Measurements from ENCODE around the gene TCF4.

Gene TCF4

DNA sequence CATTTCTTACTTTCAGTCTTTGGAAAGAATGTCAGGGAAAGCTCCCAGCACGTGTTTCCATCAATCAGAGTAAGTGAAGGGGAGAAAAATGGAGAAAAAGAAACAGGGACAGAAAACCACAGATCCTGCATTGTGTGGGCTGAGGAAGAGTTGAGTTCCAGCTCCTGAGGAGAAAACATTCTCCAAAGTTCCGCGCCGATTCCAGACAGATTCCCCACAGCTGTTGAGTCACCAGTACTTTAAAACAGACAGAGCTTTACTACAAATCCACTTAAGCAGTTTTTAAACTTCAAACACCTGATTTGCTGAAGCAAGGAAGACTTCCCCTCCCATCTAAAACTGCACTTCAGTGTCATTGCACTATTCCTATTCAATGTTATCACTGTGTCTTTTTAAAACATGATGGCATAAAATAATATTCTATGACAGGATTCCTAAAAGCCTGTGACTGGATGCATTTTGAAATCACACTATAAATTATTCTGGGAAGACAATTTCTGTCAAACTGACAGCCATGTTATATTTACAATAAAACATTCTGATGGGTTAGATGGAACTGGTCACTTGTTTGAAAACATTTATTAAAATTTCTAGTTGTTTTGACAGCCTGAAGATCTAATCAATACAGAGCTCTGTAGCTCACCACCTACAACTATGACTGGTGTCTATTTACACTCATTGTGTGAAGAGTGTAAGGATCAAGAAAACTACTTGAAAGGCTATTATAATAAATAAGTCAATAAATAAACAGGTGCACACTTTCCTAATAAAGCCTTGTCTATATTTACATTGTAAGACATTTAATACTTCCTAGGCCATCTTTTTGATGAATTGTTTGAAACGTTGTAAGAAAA is 40.9 kb downstream of the TCF4 start:
- no peak for DNase-seq (ENCODE audit: low spot score)

DNA sequence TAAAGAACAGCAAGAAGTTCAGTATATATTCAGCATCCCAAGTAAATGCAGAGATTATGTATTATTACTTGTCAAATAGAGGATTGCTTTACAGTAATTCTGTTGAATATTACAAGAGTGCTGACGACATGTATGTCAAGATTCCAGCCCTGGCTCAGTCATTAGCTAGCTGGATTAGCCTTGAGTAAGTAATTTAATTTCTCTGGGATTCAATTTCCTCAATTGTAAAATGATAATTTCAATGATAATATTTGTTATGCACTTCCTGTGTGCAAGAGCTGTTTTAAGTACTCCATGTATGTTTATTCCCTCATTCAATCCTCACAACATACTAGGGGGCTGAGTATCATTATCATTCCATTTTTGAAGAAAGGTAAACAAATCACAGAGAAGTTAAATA is 44.0 kb downstream of the TCF4 start:
- DNase-seq (ENCODE audit: low spot score) = no peak

DNA sequence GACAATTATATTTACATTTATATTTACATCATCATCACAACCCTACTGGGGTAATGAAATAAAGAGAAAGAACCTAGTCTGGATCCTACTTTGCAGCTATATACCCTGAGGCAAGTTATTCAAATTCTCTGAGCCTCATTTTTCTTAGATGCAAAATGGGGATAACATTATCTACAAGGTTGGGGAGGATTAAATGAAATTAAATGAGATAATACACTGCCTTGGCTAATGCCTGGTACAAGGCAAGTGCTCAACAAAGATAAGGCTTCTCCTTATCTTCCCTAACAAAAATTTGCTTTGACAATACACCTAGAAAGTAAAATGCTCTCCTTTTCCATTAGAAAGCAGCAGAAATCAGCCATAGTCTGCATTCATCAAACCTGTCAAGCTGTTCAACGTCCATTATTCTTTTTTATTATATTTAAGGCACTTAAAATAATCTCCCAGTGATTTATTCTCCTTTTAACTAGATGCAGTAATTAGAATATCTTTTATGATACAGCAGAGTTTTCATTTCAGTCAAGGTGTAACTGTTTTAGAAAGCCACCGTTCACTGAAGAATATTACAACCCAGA is 44.8 kb downstream of the TCF4 start:
- DNase-seq (ENCODE audit: low spot score) = no peak

DNA sequence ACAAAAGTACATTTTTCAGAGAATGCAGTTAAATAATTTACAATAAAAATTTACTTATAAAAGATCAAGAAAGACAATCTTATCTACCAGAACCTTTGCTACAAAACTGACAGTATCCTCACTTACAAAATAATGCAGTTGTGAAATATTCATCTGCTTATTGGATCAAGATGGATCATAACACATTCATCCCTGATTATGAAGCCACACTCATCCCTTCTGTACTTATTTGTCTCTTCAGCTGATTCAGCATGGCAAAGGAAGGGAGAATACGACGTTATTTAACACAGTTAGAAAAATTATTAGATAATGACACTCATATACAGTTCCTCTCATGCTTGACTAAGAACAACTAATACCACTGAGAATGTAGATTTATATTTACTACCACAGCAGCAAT is 46.4 kb downstream of the TCF4 start:
- DNase-seq (ENCODE audit: low spot score) = no peak

DNA sequence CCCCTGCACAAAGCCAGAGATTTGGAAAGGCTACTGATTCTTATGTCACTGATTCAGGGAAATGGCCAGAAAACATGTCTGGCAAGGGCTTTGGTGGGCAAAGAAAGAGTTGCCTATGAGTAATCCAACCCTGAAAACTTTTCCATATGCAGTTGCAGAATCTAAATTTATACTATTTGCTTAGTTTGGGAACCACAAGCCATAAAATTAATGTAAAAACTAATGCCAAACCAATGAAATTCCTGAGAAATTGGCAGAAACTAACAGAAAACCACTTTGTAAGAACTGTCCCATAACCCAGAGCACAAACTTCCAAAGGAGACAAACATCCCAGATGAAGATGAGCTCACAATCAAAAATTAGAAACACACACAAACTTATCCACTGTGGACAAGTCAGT is 48.8 kb downstream of the TCF4 start:
- DNase-seq (ENCODE audit: low spot score) = no peak

DNA sequence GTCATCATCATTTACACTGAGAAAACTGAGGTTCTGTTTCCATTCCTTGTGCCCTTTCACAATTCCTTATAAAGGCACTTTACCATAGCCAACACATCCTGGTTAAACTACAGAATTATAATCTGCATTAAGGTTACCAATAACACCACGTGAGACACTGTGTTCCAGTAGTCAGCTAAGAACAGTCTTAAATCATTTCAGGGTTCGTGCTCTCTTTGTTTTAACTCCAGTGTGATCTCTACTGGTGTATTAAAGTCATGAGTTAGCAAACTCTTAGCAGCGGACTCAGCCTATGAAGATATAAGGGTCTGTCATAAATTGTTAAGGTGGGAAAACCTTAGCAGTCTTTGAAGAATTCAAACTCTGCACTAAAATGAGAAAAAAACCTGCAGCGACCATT is 53.0 kb downstream of the TCF4 start:
- DNase-seq (ENCODE audit: low spot score) = no peak

DNA sequence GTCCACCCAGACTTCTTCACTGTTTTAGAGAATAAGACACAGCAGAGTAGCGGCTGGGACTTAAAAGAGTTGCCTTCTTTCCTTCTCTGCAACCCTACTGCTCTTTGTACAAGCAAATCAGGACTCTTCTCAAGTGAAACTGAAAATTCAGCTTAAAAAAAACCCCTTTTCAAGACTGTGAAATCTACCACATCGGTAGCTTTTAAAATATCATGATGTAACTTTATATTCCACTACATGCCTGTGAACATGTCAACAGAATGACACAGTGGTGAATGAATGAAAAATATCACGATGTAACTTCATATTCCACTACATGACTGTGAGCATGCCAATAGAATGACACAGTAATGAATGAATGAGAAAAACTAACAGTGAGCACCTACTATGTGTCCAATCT is 53.4 kb downstream of the TCF4 start:
- DNase-seq (ENCODE audit: low spot score) = no peak

DNA sequence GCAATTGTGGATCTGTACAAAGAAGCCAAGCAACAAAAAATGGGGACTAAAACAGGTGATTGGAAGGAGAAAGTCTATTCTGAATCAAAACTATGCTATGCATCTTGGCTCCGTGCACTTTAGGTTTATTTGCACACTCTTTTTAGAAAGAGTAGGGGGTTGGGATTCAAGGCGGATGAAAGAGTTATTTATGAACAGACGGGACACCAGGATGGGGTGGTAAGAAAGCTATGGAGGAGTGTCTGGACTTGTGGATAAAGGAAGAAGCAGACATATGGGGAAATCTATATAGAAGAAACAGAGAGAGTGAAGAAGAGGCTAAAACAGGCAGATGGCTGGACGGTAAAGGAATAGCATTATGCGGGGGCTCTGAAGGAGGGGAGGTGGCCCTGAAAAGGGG is 57.8 kb downstream of the TCF4 start:
- DNase-seq (ENCODE audit: low spot score) = no peak

DNA sequence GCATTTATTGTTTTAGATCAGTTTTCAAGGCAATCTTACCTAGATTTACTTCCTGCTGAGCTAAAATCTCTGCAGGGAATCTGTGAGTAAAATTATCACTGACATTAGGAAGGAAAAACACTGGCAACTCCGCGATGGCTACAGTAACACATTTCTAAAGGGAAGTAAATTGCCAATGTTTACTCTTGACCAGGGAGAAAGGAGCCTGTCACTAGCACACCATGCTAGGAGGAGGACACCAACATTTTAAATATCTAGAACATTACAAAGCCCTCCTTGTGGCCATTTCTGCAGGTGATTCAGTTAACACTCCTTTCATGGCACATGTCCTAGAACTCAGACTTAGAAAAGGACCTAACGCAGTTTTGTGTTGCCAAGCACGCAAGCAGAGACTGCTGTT is 58.4 kb downstream of the TCF4 start:
- DNase-seq (ENCODE audit: low spot score) = no peak

DNA sequence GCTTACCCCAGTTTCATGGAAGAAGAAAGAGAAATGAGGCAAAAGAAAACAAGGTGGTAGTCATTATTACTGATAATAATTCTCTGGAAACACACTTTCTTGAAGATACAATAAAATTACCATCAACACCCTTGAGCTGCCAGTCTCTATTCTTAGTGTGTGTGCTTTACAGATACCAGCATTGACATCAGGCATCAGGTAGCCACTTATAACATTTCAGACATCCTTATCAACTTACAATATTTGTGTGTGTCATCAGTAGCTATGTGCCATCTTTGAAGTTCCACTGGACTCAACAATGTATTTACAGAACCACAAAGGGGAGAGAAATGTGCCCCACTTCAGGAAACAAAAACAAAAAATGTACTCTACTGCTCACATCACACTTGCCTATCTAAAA is 62.1 kb downstream of the TCF4 start:
- no peak for DNase-seq (ENCODE audit: low spot score)

DNA sequence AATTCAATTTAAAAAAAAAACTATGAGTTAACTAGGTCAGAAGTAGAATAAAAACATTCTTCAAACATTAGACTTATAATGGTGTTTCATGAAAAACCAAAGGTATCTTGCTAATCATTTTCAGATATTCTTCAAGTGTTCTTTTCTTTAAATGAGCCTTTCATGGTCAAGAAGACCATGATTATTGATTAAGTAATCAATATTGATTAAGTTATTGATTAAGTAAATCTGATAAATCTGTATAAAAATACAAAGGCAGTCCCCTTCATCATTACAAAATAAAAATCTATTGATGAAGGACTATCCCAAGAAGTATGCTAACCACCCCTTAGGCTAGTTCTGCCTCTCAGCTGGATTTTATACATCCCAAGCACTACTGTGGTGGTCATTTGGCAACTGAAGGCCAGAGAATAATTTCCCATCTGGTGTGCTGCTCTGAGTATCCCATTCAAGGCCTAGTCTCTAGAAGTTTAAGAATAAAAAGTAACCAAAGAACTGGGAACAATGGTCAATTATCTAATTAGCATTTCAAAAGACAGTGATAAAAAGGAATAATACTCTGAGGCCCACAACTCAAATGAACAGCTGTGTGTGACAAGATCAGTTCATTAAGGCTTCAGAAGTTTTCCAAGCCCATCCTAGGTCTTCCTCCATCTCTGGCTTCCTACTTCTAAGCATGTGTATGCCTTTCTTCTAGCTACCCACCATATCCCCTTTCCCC is 63.5 kb downstream of the TCF4 start:
- no peak for DNase-seq (ENCODE audit: low spot score)

DNA sequence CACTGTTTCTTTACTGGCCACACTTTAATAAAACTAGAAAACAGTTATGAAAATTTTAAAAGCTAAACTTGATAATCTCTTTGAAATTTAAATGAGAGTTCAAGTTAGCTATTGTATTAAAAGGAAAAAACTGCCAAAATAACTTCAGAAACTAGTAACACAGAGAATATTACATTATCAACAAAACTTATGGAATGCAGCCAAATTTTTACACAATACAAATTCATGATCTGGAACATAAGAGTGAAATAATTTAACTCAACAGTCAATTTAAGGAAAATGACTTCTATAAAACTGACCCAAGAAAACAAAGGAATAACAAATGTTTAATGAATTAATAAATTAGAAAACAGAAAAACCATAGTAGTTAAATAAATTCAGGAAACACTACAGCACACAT is 65.0 kb downstream of the TCF4 start:
- DNase-seq (ENCODE audit: low spot score) = no peak

DNA sequence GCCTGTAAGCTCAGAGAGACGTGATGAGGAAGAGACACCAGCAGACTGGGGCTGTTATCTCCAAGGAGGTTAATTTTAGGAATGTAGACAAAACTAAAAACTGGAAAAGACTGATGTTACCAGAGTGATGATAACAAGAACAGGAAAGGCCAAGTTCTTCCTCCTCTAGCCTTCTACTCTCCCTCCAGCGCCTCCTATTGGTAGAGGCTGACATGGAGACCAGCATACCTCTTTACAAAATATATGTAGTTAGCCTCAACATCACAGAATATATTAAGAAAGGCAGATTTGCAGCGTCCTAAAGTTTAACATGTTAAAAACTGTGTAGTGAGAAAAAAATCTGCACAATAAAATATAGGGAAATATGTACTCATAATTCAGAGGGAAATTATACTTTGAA is 66.0 kb downstream of the TCF4 start:
- DNase-seq (ENCODE audit: low spot score) = peak; percentile 42

DNA sequence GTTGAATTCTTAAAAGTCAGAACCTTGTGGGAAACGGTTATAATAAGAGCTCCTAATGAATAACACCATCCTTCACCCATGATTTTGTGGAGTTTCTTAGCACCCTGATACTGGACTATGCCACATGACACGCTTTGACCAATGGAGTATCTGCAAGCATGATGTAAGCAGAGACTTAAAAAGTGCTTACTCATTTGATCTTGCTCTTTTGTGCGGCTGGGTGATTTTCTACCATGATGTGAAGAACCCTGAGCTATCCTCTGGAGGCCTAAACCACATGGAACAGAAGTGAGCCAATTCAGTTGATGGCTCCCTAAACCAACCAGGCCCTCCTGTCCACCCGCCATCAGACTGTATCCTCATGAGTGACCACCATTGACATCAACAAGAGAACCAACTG is 70.9 kb downstream of the TCF4 start:
- no peak for DNase-seq (ENCODE audit: low spot score)

DNA sequence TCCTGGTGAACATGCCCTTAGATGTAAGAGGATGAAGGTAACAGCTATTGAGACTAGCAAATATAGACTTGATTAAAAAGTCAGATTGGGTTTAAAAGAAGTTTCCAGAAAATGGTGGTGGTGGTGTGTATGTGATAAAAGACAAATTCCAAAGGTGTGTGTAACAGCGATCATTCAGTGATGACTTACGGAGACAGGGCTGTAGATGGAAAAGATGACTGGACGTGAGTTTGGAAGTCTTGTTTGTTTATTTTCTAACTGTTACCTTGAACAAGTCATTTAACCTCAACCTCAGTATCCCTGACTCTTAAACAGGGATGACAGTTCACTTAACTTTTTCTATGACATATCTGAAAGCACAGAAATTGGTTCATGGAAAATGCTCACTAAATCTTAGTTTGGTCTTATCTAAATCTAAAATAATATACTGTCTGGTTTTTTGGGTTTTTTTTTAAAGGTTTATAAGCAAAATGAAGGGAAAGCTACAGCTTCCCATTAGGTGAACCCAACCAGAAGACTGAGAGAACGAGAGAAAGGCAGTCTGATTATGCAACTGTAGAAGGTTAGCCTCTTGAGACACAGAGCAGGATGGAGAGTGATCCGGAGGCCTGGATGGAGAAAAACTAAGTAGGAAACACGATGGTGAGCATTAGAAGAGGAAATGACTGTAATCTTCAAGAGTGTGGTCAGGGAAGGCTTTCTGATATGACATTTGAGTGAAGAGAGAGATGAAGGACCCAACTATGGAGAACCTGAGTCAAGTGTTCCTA is 71.9 kb downstream of the TCF4 start:
- no peak for DNase-seq (ENCODE audit: low spot score)

DNA sequence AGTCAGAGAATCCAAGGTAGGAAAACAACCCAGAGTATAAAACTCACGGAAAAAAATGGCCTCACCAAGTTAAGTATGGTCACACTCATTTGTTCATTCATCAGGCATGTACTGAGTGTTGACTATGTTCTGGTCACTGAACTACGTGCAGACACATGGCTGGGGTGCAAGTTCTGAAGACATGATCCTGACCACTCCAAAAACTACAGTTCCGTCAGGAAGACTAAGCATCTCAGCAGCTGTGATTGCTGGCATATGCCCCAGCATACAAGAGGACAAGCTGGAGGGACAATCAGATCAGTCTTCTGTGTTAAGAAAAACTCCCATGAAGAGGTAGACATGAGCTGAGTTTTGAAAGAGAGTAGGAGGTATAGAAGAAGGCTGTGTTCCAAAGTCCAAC is 72.8 kb downstream of the TCF4 start:
- no peak for DNase-seq (ENCODE audit: low spot score)

DNA sequence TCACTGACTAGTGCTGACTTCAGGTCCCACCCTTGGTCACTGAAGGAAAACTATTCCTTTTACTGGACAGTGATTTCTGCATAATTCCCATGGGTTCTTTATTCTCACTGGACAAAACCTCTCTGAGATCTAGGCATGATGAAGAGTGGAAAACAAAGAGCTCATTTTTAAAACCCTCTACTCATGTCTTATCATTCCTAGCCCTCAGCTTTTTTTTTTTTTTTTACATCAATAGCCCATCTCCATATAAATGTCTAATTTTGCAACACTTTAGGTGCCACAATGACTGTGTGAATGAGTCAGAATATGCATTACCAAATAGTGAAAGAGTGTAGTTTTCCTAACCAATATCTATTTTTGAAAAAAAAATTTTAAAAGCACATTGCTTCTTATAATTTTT is 74.8 kb downstream of the TCF4 start:
- no peak for DNase-seq (ENCODE audit: low spot score)

DNA sequence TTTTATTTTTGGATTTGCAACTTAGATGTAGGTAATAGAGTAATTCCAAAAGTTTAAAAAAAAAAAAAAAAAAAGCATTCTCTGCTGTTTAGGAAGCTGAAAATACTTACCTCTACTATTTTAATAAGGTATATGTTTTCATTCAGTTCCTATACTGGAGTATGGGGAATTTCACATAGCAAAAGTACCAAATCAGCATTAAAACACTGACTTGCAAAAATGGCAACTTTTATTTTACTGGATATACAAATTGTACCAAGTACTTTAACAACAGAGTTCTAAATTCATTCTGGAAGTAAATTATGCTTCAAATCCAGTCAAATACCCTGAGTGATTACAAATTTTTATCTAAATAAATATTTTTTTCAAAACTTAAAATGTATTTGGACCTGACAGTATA is 76.7 kb downstream of the TCF4 start:
- DNase-seq (ENCODE audit: low spot score) = no peak

DNA sequence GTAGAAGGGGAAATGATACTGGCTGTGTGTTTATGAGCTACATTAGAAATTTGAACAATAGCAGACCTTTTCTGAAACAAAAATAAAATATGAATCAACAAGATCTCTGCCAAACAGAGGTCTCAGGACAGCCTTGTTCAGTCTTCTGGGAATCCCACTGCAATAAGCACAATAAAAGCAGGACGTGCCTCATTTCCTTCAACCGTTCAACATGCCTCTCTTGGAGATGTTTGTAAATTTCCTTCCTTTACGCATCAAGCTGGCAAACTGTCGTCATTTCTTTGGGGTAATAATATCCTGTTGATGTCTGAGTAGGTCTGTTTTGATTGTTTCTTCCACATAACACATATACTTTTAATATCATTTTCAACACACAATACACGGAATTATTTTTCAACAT is 77.2 kb downstream of the TCF4 start:
- no peak for DNase-seq (ENCODE audit: low spot score)

DNA sequence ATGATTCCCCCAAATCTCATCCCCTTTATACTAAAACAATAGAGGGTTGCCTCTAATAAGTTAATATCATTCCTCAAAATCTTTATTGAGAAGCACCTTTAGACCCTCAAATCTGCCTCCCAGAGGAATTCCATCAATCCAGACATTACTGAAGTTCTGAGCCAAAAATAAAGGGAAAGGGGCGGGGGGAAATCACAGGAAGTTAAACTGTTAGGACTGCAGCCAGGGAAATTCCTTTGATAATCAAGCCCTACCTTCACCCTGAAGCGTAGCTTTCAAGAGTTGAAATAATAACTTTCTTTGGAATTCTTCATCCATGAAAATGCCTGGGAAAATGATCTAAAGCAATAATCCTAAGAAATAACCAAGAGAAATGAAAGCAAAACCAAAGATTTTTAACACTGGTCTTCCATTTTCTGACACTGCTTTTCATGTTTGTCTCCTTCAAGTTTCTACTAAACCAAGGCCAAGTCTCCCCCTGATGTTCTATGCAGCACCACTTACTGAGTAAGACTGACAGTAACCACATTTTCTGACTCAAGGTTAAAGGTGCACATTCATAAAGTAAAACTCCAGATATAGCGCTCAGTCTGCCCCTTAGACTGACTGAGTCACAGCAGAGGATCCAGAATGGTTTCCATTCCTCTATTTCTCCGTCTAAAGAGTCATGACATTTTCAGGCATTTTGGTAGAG is 78.2 kb downstream of the TCF4 start:
- DNase-seq (ENCODE audit: low spot score) = peak; percentile 19

DNA sequence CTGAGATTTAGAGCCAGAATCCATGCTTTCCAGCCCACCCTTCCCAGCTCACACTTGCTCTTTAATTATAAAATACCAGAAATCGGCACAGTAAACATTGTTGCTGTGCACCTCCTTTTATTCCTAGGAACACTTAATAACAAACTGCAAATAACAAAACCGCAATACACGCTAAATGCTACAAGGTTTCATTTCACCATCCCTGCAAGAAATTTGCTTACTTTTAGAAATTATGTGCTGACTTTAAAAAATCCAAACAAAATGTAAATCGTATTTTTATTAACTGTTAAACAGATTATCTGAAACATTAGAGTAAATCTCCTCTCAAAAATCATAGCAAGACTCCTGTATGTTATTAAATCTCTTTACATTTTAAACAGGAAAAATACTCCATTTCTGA is 79.3 kb downstream of the TCF4 start:
- no peak for DNase-seq (ENCODE audit: low spot score)

DNA sequence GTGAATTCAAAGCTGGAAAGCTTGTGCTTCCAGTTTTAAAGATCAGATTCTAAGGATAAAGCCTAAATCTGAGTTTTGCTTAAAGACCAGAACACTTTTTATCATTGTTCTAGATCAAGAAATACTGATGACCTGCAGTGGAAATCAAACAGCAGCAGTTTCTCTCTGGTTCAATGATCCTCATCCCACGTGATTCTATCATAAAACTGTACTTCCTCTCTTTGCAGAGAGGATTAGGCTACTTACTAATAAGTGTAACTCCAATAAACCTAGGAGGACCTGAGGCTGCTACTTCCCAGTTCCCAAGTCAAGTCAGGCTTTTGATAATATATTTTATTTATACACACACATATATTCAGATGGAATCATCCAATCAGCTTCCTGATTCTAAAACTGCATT is 81.9 kb downstream of the TCF4 start:
- DNase-seq (ENCODE audit: low spot score) = no peak
